Subcutaneous abdominal adipose tissue (tissue), 5 donors: ENCODE results near the gene IFNL4.

Source experiments
- H3K27ac ChIP-seq: one replicate; pipeline ENCODE4 v1.7.0; 2013; ENCODE audit warnings: low read depth, mild to moderate bottlenecking, inconsistent platforms, low read length, moderate library complexity
- H3K27me3 ChIP-seq, 5 donors: one replicate each; pipeline ENCODE4 v1.7.0; 2013; ENCODE audit warnings: low read length in 5 of 5, inconsistent platforms in 1 of 5; ENCODE audit not compliant: control insufficient read depth in 5 of 5, insufficient read depth in 4 of 5
- H3K36me3 ChIP-seq, 5 donors: one replicate each; pipeline ENCODE4 v1.7.0; 2013; ENCODE audit warnings: low read length in 5 of 5; ENCODE audit not compliant: control insufficient read depth in 5 of 5, insufficient read depth in 5 of 5
- H3K4me1 ChIP-seq, 5 donors: one replicate each; pipeline ENCODE4 v1.7.0; 2013; ENCODE audit warnings: low read length in 5 of 5, mild to moderate bottlenecking in 3 of 5, moderate library complexity in 1 of 5; ENCODE audit not compliant: control insufficient read depth in 5 of 5, insufficient read depth in 5 of 5
- H3K4me3 ChIP-seq, 5 donors: one replicate each; pipeline ENCODE4 v1.7.0; 2013; ENCODE audit warnings: low read length in 5 of 5, low read depth in 1 of 5
- H3K9ac ChIP-seq, 5 donors: one replicate each; pipeline ENCODE4 v1.7.0; 2013; ENCODE audit warnings: low read length in 5 of 5, mild to moderate bottlenecking in 4 of 5, moderate library complexity in 3 of 5
- H3K9me3 ChIP-seq, 5 donors: one replicate each; pipeline ENCODE4 v1.7.0; 2013; ENCODE audit warnings: low read length in 5 of 5; ENCODE audit not compliant: control insufficient read depth in 5 of 5
- donor health status: healthy.
- donor health status: healthy.
- donor health status: healthy.
- donor health status: healthy.
- donor health status: healthy.

IFNL4 gene

DNA sequence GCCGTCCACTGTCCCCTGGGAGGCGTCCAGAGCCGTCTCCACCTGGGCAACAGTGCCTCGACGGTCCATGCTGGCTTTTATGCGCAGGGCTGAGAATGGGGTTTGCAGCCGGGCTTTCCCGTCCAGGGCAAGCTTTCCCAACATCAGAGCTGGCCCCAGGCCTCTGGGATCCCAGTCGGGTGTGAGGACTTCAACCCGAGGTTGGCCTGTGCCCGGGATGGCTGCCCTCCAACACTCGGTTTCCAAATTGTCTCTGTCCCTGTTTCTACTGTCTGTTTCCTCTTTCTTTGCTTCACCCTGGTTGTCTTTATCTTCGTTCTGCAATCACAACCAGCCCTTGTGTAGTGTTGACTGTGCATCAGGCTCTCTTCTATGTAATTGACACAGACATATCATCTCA is at the start of gene IFNL4:
IFNL4 (minus strand) TSS at position 51 of the 400 bp plus-strand sequence.
- Histone ChIP-seq H3K27me3 (peaks cover 5 to 28% (median 17%) of the 10 kb centered on the region in 5 donors), H3K4me3 (peak within 1 kb of the TSS in 1 of 5 donors; percentile 42), H3K36me3 (no peaks in the 10 kb centered on the region), H3K9me3 (no peaks in the 10 kb centered on the region), H3K9ac (no peak within 1 kb of the TSS), H3K27ac (no peak within 1 kb of the TSS), H3K4me1 (peaks cover 0 to 22% (median 20%) of the 10 kb centered on the region in 5 donors)

DNA sequence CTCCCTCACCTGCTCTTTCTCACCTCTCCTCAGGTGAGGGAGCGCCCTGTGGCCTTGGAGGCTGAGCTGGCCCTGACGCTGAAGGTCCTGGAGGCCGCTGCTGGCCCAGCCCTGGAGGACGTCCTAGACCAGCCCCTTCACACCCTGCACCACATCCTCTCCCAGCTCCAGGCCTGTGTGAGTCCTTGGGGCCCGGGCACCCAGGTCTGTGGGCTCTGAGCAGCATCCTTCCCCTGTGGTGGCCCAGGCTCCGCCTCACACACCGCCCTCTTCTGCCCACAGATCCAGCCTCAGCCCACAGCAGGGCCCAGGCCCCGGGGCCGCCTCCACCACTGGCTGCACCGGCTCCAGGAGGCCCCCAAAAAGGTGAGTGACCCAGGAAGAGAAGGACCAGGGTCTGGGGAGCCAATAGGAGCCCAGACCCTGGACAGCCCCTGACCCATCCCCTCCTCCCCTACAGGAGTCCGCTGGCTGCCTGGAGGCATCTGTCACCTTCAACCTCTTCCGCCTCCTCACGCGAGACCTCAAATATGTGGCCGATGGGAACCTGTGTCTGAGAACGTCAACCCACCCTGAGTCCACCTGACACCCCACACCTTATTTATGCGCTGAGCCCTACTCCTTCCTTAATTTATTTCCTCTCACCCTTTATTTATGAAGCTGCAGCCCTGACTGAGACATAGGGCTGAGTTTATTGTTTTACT is 49.4 kb upstream of the IFNL4 start:
- Histone ChIP-seq H3K4me1 (no peaks in the 10 kb centered on the region), H3K4me3 (no peak overlapping the region), H3K27ac (no peak overlapping the region), H3K9me3 (no peaks in the 10 kb centered on the region), H3K9ac (no peak overlapping the region), H3K27me3 (peaks cover 0 to 13% (median 4%) of the 10 kb centered on the region in 5 donors), H3K36me3 (no peaks in the 10 kb centered on the region)

DNA sequence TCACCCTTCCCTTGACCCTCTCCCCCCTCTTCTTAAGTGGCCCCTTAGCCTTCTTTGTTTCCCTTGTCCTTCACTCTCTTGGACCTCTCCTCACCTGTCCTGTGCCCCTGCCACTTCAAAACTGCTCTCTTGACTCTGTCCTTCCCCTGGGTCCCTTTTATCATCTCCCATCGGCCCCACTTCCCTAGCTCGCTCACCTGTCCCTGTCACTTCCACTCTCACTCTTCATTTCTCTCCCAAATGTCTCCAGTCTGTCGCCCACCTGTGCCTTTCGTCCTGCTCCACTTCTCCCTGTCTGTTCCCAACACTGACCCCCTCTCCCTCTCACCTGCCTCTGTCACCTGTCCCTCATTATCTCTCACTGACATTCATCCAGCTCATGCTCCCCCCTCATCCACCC is 48.2 kb upstream of the IFNL4 start:
- peaks cover 0 to 13% (median 4%) of the 10 kb centered on the region in 5 donors for H3K27me3 ChIP-seq
- no peak overlapping the region for H3K27ac ChIP-seq
- no peak overlapping the region for H3K9ac ChIP-seq
- H3K4me3 ChIP-seq: no peak overlapping the region
- no peaks in the 10 kb centered on the region for H3K9me3 ChIP-seq
- no peaks in the 10 kb centered on the region for H3K4me1 ChIP-seq
- no peaks in the 10 kb centered on the region for H3K36me3 ChIP-seq

DNA sequence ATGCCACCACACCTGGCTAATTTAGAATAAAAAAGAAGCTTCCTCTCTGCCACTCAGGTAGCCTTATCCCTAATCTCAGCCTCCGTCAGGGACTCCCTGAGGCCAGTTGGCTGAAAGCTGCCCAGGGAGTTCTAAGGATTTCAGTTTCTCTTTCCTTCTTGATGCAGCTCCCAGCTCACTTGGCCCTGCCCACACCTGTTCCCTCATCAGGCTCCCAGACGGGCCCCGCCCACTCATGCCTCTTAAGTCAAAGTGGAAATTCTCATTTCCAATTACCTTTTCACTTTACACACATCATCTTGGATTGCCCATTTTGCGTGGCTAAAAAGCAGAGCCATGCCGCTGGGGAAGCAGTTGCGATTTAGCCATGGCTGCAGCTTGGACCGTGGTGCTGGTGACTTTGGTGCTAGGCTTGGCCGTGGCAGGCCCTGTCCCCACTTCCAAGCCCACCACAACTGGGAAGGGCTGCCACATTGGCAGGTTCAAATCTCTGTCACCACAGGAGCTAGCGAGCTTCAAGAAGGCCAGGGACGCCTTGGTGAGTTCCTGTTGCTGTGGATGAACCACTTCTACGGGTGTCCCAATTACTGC is 47.5 kb upstream of the IFNL4 start, which contains the start of gene IFNL1:
IFNL1 (plus strand) TSS at position 353 of the 591 bp plus-strand sequence; CDS start at position 368, 15 bp downstream.
- Histone ChIP-seq H3K36me3 (no peaks in the 10 kb centered on the region), H3K4me1 (no peaks in the 10 kb centered on the region), H3K9ac (no peak within 1 kb of the TSS), H3K9me3 (no peaks in the 10 kb centered on the region), H3K4me3 (no peak within 1 kb of the TSS), H3K27ac (no peak within 1 kb of the TSS), H3K27me3 (peaks cover 0 to 13% (median 4%) of the 10 kb centered on the region in 5 donors)

DNA sequence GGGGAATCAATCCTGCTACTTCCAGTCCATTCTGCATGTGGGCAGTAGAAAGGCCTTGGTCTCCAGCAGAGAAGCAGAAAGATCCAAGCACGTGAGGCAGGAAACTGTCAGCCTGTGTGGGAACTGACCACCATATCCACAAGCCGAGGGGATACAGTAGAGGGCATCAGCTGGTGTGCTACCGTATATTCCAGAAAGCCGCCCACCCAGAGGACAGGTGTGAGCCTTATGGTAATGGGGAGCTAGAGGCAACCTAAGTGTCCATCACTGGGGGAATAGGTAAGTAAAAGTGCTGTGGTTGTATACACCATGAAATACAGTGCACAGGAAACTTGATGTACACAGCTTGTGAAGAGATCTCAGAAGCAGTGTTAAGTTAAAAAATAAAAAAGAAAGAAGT is 44.7 kb upstream of the IFNL4 start:
- Histone ChIP-seq H3K4me1 (no peaks in the 10 kb centered on the region), H3K9me3 (no peaks in the 10 kb centered on the region), H3K4me3 (no peak overlapping the region), H3K27me3 (peaks cover 0 to 10% (median 4%) of the 10 kb centered on the region in 5 donors), H3K36me3 (no peaks in the 10 kb centered on the region), H3K9ac (no peak overlapping the region), H3K27ac (no peak overlapping the region)

DNA sequence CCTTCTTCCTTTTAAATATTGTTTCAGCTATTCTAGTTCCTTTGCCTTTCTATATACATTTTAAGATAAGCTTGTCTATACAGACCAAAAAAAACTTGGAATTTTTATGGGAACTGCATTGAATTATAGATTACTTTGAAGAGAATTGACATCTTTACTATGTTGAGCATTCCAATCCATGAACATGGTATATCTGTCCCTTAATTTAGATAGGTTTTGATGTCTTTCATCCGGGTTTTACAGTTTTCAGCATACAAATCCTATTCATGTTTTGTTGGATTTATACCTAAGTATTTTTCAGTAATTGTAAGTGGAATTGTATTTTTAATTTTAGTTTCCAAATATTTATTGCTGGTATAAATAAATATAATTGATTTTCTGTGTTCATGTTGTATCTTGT is 35.4 kb upstream of the IFNL4 start:
- Histone ChIP-seq H3K4me1 (no peaks in the 10 kb centered on the region), H3K4me3 (no peak overlapping the region), H3K9me3 (peaks cover 0 to 24% (median 17%) of the 10 kb centered on the region in 5 donors), H3K27ac (no peak overlapping the region), H3K27me3 (no peaks in the 10 kb centered on the region), H3K36me3 (no peaks in the 10 kb centered on the region), H3K9ac (no peak overlapping the region)

DNA sequence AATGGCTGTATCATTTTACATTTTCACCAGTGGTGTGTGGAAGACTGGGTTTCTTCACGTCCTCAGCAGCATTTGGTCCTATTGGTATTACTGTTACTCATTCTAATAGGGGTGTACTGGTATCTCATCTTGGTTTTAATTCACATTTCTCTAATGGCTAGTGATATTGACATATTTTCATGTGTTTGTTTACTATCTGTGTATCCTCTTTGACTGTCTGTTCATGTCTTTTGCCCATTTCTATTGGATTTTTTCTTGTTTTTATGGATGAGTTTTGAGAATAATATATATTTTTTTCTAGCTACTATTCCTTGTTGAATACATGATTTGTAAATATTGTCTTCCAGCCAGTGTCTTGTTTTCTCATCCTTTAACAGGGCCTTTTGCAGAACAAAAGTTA is 33.4 kb upstream of the IFNL4 start:
- H3K9me3 ChIP-seq: peaks cover 0 to 18% (median 13%) of the 10 kb centered on the region in 5 donors

DNA sequence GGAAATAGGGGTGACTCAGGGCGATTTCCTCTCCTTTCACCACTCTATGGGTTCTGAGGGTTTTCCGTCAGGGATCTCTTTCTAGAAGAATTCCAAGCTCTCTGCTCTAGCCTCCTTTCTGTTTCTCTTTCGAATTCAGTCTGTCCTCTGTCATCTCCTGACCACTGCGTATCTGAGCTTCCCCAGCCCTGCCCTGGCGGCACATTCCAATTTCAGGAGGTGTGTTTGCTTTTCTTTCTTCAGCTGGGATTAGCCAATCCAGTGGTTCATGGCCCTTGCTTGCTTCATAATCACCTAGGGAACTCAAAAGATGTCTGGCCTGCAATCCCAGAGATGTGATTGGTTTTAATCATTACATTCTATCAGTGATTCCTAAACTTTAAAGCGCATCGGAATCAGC is 28.9 kb upstream of the IFNL4 start:
- Histone ChIP-seq H3K4me1 (no peaks in the 10 kb centered on the region), H3K4me3 (no peak overlapping the region), H3K9me3 (peaks cover 0 to 13% (median 10%) of the 10 kb centered on the region in 5 donors), H3K36me3 (no peaks in the 10 kb centered on the region), H3K27me3 (peaks cover 0 to 4% (median 0%) of the 10 kb centered on the region in 5 donors), H3K27ac (no peak overlapping the region), H3K9ac (no peak overlapping the region)

More for the DNA sequence above, 33.4 kb upstream of the IFNL4 start:
- Histone ChIP-seq H3K27me3 (peaks cover 0 to 4% (median 0%) of the 10 kb centered on the region in 5 donors), H3K27ac (no peak overlapping the region), H3K4me1 (no peaks in the 10 kb centered on the region), H3K9ac (no peak overlapping the region), H3K36me3 (no peaks in the 10 kb centered on the region), H3K4me3 (no peak overlapping the region)

DNA sequence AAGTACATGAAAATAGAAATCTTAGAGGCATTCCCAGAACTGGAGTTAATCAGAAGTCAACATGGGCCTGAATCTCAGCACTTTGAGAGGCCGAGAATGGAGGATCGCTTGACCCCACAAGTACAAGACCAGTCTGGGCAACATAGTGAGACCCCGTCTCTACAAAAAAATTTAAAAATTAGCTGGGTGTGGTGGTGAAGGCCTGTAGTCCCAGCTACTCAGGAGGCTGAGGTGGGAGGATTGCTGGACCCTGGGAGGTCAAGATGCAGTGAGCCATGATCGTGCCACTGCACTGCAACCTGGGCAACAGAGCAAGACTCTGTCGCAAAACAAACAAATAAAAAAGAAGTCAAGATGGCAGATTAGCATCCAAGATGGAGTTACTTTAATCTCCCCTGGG is 28.1 kb upstream of the IFNL4 start:
- Histone ChIP-seq H3K9me3 (peaks cover 0 to 7% (median 5%) of the 10 kb centered on the region in 5 donors), H3K36me3 (no peaks in the 10 kb centered on the region), H3K4me3 (no peak overlapping the region), H3K27me3 (peaks cover 0 to 4% (median 0%) of the 10 kb centered on the region in 5 donors), H3K27ac (no peak overlapping the region), H3K4me1 (no peaks in the 10 kb centered on the region), H3K9ac (no peak overlapping the region)

DNA sequence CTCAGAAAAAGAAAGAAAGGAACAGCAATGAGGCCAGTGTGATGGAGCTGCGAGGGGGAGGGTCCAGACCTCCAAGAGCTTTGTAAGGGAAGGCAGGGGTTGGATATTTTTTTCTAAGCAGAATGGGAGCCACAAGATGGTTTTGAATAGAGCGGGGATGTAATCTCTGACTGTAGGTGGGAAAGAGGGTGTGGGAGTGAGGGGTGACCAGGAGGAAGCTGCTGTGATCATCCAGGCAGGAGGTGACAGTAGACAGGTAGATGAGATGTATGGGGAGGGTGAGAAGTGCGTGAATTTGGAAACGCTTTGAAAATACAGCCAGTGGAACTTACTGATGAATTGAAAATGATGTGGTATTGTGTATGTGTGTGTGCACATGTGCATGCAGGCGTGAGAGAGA is 26.9 kb upstream of the IFNL4 start:
- no peaks in the 10 kb centered on the region for H3K36me3 ChIP-seq
- no peak overlapping the region for H3K9ac ChIP-seq
- no peaks in the 10 kb centered on the region for H3K9me3 ChIP-seq
- no peak overlapping the region for H3K27ac ChIP-seq
- H3K4me1 ChIP-seq: no peaks in the 10 kb centered on the region
- H3K27me3 ChIP-seq: peaks cover 0 to 10% (median 3%) of the 10 kb centered on the region in 5 donors
- no peak overlapping the region for H3K4me3 ChIP-seq
